Measurements from ENCODE around the gene FZR1. TPM values are rescaled to one million over a fixed set of nuclear protein-coding genes. Genes with fewer than 3 reads are reported as not detected.
A peak's percentile ranks its signal among the peaks of the same experiment; 100 is the strongest.

Gene FZR1
- total and polyA plus RNA-seq, 9 of the 15 experiments (the other 6 are each of a cell fraction or from before 2014, with no cell fraction given): 0.18 to 48.0 (median 22.2) TPM

- TF ChIP-seq STAT6 (CRISPR knock-in tag; IDR thresholded peaks at IDR 0.05) (peak; percentile 83; the same call in 1 of the 2 replicates), CTCF (IDR thresholded peaks at IDR 0.05 in 2 of 3, conservative IDR thresholded peaks at IDR 0.05 in 1 of 3; ENCODE audit: insufficient read depth in 2 of 3, low read depth in 1 of 3, low read length in 3 of 3) (no peak), TFE3 (CRISPR knock-in tag; IDR thresholded peaks at IDR 0.05) (peak; percentile 97), RBM25 (IDR thresholded peaks at IDR 0.05; ENCODE audit: low read depth, low read length, severe bottlenecking) (peak; percentile 35), XRCC5 (IDR thresholded peaks at IDR 0.05; ENCODE audit: low read depth, low read length) (peak; percentile 48; the same call in 1 of the 2 replicates), BHLHE40 (IDR thresholded peaks at IDR 0.05; ENCODE audit: low read length) (peak; percentile 97), ZNF316 (IDR thresholded peaks at IDR 0.05) (peak; percentile 95), MAZ (CRISPR knock-in tag; conservative IDR thresholded peaks at IDR 0.05 in 1 of 2, IDR thresholded peaks at IDR 0.05 in 1 of 2) (peak; percentile 60 to 72), RUNX1 (IDR thresholded peaks at IDR 0.05; ENCODE audit: low read depth) (peak; percentile 58; the same call in 1 of the 2 replicates), U2AF1 (optimal IDR thresholded peaks at IDR 0.05; ENCODE audit: low read depth, low read length) (no peak)
- TF ChIP-seq, protein P1, sequence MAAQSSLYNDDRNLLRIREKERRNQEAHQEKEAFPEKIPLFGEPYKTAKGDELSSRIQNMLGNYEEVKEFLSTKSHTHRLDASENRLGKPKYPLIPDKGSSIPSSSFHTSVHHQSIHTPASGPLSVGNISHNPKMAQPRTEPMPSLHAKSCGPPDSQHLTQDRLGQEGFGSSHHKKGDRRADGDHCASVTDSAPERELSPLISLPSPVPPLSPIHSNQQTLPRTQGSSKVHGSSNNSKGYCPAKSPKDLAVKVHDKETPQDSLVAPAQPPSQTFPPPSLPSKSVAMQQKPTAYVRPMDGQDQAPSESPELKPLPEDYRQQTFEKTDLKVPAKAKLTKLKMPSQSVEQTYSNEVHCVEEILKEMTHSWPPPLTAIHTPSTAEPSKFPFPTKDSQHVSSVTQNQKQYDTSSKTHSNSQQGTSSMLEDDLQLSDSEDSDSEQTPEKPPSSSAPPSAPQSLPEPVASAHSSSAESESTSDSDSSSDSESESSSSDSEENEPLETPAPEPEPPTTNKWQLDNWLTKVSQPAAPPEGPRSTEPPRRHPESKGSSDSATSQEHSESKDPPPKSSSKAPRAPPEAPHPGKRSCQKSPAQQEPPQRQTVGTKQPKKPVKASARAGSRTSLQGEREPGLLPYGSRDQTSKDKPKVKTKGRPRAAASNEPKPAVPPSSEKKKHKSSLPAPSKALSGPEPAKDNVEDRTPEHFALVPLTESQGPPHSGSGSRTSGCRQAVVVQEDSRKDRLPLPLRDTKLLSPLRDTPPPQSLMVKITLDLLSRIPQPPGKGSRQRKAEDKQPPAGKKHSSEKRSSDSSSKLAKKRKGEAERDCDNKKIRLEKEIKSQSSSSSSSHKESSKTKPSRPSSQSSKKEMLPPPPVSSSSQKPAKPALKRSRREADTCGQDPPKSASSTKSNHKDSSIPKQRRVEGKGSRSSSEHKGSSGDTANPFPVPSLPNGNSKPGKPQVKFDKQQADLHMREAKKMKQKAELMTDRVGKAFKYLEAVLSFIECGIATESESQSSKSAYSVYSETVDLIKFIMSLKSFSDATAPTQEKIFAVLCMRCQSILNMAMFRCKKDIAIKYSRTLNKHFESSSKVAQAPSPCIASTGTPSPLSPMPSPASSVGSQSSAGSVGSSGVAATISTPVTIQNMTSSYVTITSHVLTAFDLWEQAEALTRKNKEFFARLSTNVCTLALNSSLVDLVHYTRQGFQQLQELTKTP (IDR thresholded peaks at IDR 0.05; ENCODE audit: low read depth in 1 of 2, partially characterized antibody in 2 of 2): peak in 1 of 2 experiments; percentile 66
- TF ChIP-seq, protein P2, sequence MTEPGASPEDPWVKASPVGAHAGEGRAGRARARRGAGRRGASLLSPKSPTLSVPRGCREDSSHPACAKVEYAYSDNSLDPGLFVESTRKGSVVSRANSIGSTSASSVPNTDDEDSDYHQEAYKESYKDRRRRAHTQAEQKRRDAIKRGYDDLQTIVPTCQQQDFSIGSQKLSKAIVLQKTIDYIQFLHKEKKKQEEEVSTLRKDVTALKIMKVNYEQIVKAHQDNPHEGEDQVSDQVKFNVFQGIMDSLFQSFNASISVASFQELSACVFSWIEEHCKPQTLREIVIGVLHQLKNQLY (CRISPR knock-in tag; conservative IDR thresholded peaks at IDR 0.05): 0 out of 4 replicates have a peak, but pooled peaks of 1 of the 2 experiments have one; percentile 11
Observed at GRCh38 chr19:3500429-3501101, 5.5 kb upstream of the FZR1 start, which contains the start of gene DOHH (continued).
